ENCODE results near the gene ADGRG3.
A peak's percentile ranks its signal among the peaks of the same experiment; 100 is the strongest.

ADGRG3 gene

GRCh38 chr16:57694725-57695679 lies 26.9 kb downstream of the ADGRG3 start, which contains the start of gene DRC7:
Gene DRC7 (plus strand): TSS chr16:57694806. CDS start chr16:57697950, 3,144 bp downstream.
- FAIRE-seq = no peak
- peak; percentile 86 for DNase-seq (ENCODE audit: low spot score)

GRCh38 chr16:57695680-57696069 lies 27.6 kb downstream of the ADGRG3 start:
- DNase-seq (ENCODE audit: low spot score) = no peak
- no peak for FAIRE-seq

GRCh38 chr16:57696240-57696639 lies 28.1 kb downstream of the ADGRG3 start:
- DNase-seq (ENCODE audit: low spot score) (no peak), FAIRE-seq (no peak)

GRCh38 chr16:57697896-57698537 lies 29.9 kb downstream of the ADGRG3 start:
- no peak for FAIRE-seq
- no peak for DNase-seq (ENCODE audit: low spot score)

- DNase-seq (ENCODE audit: low spot score) (no peak), FAIRE-seq (no peak)
These were observed 30.8 kb downstream of the ADGRG3 start for GRCh38 chr16:57698812-57699405.

GRCh38 chr16:57699481-57699880 lies 31.4 kb downstream of the ADGRG3 start:
- DNase-seq (ENCODE audit: low spot score) (no peak), FAIRE-seq (no peak)

- FAIRE-seq = no peak
- no peak for DNase-seq (ENCODE audit: low spot score)
These were observed 31.8 kb downstream of the ADGRG3 start for GRCh38 chr16:57699899-57700298.

GRCh38 chr16:57700781-57701551 lies 32.9 kb downstream of the ADGRG3 start:
- no peak for FAIRE-seq
- no peak for DNase-seq (ENCODE audit: low spot score)

- DNase-seq (ENCODE audit: low spot score) (no peak), FAIRE-seq (no peak)
These were observed 33.8 kb downstream of the ADGRG3 start for GRCh38 chr16:57701759-57702371.

- DNase-seq (ENCODE audit: low spot score) = no peak
- FAIRE-seq = no peak
These were observed 35.4 kb downstream of the ADGRG3 start for GRCh38 chr16:57703416-57704010.

- FAIRE-seq (no peak), DNase-seq (ENCODE audit: low spot score) (no peak)
These were observed 36.2 kb downstream of the ADGRG3 start for GRCh38 chr16:57704011-57704904.

GRCh38 chr16:57704905-57705852 lies 37.1 kb downstream of the ADGRG3 start:
- DNase-seq (ENCODE audit: low spot score) (no peak), FAIRE-seq (peak; percentile 82)

- no peak for DNase-seq (ENCODE audit: low spot score)
- FAIRE-seq = peak; percentile 58
These were observed 38.6 kb downstream of the ADGRG3 start for GRCh38 chr16:57706717-57707116.

GRCh38 chr16:57707331-57707730 lies 39.2 kb downstream of the ADGRG3 start:
- FAIRE-seq (no peak), DNase-seq (ENCODE audit: low spot score) (no peak)

GRCh38 chr16:57708168-57708567 lies 40.1 kb downstream of the ADGRG3 start:
- DNase-seq (ENCODE audit: low spot score) (no peak), FAIRE-seq (no peak)

- no peak for DNase-seq (ENCODE audit: low spot score)
- FAIRE-seq = no peak
These were observed 41.6 kb downstream of the ADGRG3 start for GRCh38 chr16:57709663-57710062.

GRCh38 chr16:57711346-57711745 lies 43.2 kb downstream of the ADGRG3 start:
- DNase-seq (ENCODE audit: low spot score) = no peak
- FAIRE-seq = no peak

- no peak for DNase-seq (ENCODE audit: low spot score)
- no peak for FAIRE-seq
These were observed 43.9 kb downstream of the ADGRG3 start for GRCh38 chr16:57711993-57712392.
